Activated naive CD8-positive, alpha-beta T cell treated with anti-CD3 and anti-CD28 coated beads for 36 hours (primary cell): ENCODE results near the gene CFAP20DC. TPM values are rescaled to one million over a fixed set of nuclear protein-coding genes. Genes with fewer than 3 reads are reported as not detected.
"Not testable (repeated sequence)": the region's sequence is repeated elsewhere in the genome, so short reads cannot be mapped to it uniquely, and the experiment has no call there.

Experiments
- DNase-seq: peaks from one replicate; pipeline ENCODE4 v3.0.0; 2021
- H3K27ac Mint-ChIP-seq: one replicate; pipeline ENCODE4 v1.8.0; 2022; ENCODE audit warnings: mild to moderate bottlenecking, moderate library complexity, mixed read lengths
- H3K27me3 Mint-ChIP-seq: one replicate; pipeline ENCODE4 v1.8.0; 2022; ENCODE audit warnings: mild to moderate bottlenecking, mixed read lengths
- H3K36me3 Mint-ChIP-seq: one replicate; pipeline ENCODE4 v1.8.0; 2021; ENCODE audit warnings: mild to moderate bottlenecking, mixed read lengths
- H3K4me1 Mint-ChIP-seq: one replicate; pipeline ENCODE4 v1.8.0; 2021; ENCODE audit warnings: mixed read lengths
- H3K4me3 Mint-ChIP-seq: one replicate; pipeline ENCODE4 v1.8.0; 2022; ENCODE audit warnings: mild to moderate bottlenecking, moderate library complexity, mixed read lengths
- H3K9me3 Mint-ChIP-seq: one replicate; pipeline ENCODE4 v1.8.0; 2022; ENCODE audit warnings: mixed read lengths
- total RNA-seq, 2 experiments: library from RNA; stranded (reverse); gene quantifications; one replicate each; pipeline ENCODE4 v1.2.3, GENCODE V29; 2021

Gene CFAP20DC
- total RNA-seq, 2 experiments from 2014 or later, result 1.6 to 2.4 TPM

- Mint-ChIP-seq H3K4me1 (peaks cover 2% of the 10 kb centered on the region), H3K4me3 (no peak overlapping the region), H3K27ac (no peak overlapping the region)
These were observed 6.9 kb upstream of the CFAP20DC start for GRCh38 chr3:59056706-59057105.

DNA sequence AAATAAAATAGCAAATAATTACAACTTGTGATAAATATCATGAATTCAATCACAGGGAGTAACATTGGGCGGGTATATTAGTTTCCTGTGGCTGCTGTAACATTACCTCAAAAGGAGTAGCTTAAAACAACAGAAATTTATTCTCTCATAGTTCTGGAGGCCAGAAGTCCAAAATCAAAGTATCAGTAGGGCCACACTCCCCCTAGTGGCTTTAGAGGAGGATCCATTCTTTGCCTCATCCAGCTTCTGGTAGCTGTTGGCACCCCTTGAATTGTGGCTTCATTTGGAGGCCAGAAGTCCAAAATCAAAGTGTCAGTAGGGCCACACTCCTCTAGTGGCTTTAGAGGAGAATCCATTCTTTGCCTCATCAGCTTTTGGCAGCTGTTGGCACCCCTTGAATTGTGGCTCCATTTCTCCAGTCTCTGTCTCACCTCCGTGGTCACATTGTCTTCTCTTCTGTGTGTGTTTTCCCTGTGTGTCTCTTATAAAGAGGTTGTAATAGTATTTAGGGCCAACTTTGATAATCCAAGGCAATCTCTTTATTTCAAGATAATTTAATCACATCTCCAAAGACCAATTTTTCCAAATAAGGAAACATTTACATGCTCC lies 3.1 kb upstream of the CFAP20DC start:
- DNase-seq, result no peak
- no peak overlapping the region for H3K4me3 Mint-ChIP-seq
- peaks cover 11% of the 10 kb centered on the region for H3K4me1 Mint-ChIP-seq
- no peaks in the 10 kb centered on the region for H3K9me3 Mint-ChIP-seq
- H3K36me3 Mint-ChIP-seq, result no peaks in the 10 kb centered on the region
- H3K27ac Mint-ChIP-seq, result no peak overlapping the region
- no peaks in the 10 kb centered on the region for H3K27me3 Mint-ChIP-seq

More at GRCh38 chr3:59056706-59057105, 6.9 kb upstream of the CFAP20DC start:
- no peak for DNase-seq
- Mint-ChIP-seq H3K27me3 (peaks cover 11% of the 10 kb centered on the region), H3K36me3 (no peaks in the 10 kb centered on the region), H3K9me3 (no peaks in the 10 kb centered on the region)

DNA sequence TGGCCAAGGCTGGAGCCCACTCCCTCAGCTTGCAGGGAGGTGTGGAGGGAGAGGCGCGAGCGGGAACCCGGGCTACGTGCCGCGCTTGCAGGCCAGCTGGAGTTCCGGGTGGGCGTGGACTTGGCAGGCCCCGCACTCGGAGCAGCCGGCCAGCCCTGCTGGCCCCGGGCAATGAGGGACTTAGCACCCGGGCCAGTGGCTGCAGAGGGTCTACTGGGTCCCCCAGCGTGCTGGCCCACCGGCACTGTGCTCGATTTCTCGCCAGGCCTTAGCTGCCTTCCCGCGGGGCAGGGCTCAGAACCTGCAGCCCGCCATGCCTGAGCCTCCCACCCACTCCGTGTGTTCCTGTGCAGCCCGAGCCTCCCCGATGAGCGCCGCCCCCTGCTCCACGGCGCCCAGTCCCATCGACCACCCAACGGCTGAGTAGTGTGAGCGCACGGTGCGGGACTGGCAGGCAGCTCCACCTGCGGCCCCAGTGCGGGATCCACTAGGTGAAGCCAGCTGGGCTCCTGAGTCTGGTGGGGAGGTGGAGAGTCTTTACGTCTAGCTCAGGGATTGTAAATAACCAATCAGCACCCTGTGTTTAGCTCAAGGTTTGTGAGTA lies 1.1 kb upstream of the CFAP20DC start:
- H3K36me3 Mint-ChIP-seq, DNase-seq, H3K4me3 Mint-ChIP-seq, H3K27ac Mint-ChIP-seq, H3K4me1 Mint-ChIP-seq, H3K9me3 Mint-ChIP-seq, H3K27me3 Mint-ChIP-seq: not testable (repeated sequence)

DNA sequence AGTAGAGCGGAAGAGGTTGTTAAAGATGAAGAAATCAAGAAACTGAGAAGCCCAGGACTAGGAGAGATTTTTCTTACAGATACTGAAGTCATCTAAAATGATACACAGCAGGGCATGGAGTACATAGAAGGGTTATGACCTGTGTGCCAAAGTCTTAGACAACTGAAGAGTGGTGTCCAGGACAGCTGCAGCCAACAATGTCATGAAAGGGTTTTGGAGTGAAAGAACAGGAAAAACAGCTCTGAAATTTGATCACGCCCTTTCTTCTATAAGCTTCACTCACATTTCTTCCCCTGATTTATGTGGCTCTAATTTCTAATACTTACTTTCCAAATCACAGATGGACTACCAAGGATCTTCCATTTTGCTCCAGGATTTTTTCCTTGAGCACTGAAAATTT lies 3.0 kb downstream of the CFAP20DC start:
- DNase-seq, result no peak
- Mint-ChIP-seq H3K27ac (no peak overlapping the region), H3K9me3 (no peaks in the 10 kb centered on the region), H3K4me1 (peaks cover 9% of the 10 kb centered on the region), H3K27me3 (no peaks in the 10 kb centered on the region), H3K36me3 (no peaks in the 10 kb centered on the region), H3K4me3 (no peak overlapping the region)

- no peaks in the 10 kb centered on the region for H3K9me3 Mint-ChIP-seq
- no peaks in the 10 kb centered on the region for H3K4me1 Mint-ChIP-seq
- no peak overlapping the region for H3K4me3 Mint-ChIP-seq
- H3K27ac Mint-ChIP-seq, result no peak overlapping the region
- no peaks in the 10 kb centered on the region for H3K27me3 Mint-ChIP-seq
- no peaks in the 10 kb centered on the region for H3K36me3 Mint-ChIP-seq
- DNase-seq, result no peak
These were observed 6.4 kb downstream of the CFAP20DC start for GRCh38 chr3:59043391-59043790.

GRCh38 chr3:59040902-59041301 lies 8.9 kb downstream of the CFAP20DC start:
- DNase-seq, result no peak
- Mint-ChIP-seq H3K4me3 (no peak overlapping the region), H3K27me3 (no peaks in the 10 kb centered on the region), H3K27ac (no peak overlapping the region), H3K4me1 (no peaks in the 10 kb centered on the region), H3K36me3 (no peaks in the 10 kb centered on the region), H3K9me3 (no peaks in the 10 kb centered on the region)

- Mint-ChIP-seq H3K9me3 (no peaks in the 10 kb centered on the region), H3K4me1 (peaks cover 3% of the 10 kb centered on the region), H3K4me3 (no peak overlapping the region), H3K36me3 (no peaks in the 10 kb centered on the region), H3K27me3 (peaks cover 13% of the 10 kb centered on the region), H3K27ac (no peak overlapping the region)
- DNase-seq, result no peak
These were observed 22.2 kb downstream of the CFAP20DC start for GRCh38 chr3:59027607-59028006.

DNA sequence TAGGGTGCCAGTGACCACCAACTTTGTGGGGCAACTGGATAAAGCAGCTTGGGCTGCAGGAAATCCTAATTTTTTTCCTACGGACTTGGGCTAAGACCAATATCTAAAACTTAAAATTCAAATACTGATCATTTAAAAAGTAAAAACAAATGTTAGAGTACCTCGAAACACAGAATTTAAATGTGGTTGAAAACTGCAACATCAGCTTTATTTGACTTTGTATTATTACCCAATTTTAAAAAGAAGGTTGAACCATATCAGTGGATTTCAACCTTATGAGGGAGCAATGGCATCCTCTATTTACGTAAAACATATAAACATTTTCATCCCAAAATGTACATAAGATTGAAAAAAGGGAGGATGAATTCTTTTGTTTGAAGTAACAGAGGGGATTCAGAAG lies 26.2 kb downstream of the CFAP20DC start:
- H3K27me3 Mint-ChIP-seq, result peaks cover 18% of the 10 kb centered on the region
- no peaks in the 10 kb centered on the region for H3K9me3 Mint-ChIP-seq
- no peak overlapping the region for H3K4me3 Mint-ChIP-seq
- no peak for DNase-seq
- no peaks in the 10 kb centered on the region for H3K36me3 Mint-ChIP-seq
- no peak overlapping the region for H3K27ac Mint-ChIP-seq
- peaks cover 3% of the 10 kb centered on the region for H3K4me1 Mint-ChIP-seq

- Mint-ChIP-seq H3K27ac (no peak overlapping the region), H3K27me3 (peaks cover 5% of the 10 kb centered on the region), H3K4me3 (no peak overlapping the region), H3K4me1 (no peaks in the 10 kb centered on the region), H3K36me3 (no peaks in the 10 kb centered on the region), H3K9me3 (no peaks in the 10 kb centered on the region)
- DNase-seq, result no peak
These were observed 32.2 kb downstream of the CFAP20DC start for GRCh38 chr3:59017617-59017984.

GRCh38 chr3:59016930-59017616 lies 32.8 kb downstream of the CFAP20DC start:
- no peak overlapping the region for H3K4me3 Mint-ChIP-seq

DNA sequence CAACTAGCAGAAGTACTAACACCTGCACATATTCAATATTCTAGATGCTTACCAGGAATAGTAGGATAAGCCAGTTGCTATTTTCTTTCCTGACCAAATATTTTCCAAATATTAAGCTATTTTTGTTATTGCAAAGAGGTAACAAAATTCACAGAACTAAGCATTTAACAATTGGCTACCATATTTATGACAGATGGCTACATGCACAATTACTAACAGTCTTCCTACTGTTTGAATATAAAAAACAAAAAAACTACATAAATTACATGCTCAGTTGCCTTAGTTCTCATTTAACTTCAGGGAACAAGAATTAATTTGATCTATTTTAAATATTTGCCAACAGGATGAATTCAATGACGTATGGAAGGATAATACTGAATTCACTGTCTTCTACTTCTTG lies 36.2 kb downstream of the CFAP20DC start:
- Mint-ChIP-seq H3K4me1 (no peaks in the 10 kb centered on the region), H3K27ac (no peak overlapping the region), H3K27me3 (no peaks in the 10 kb centered on the region)

More at GRCh38 chr3:59016930-59017616, 32.8 kb downstream of the CFAP20DC start:
- H3K9me3 Mint-ChIP-seq, result no peaks in the 10 kb centered on the region
- H3K36me3 Mint-ChIP-seq, result no peaks in the 10 kb centered on the region
- no peaks in the 10 kb centered on the region for H3K4me1 Mint-ChIP-seq
- H3K27me3 Mint-ChIP-seq, result peaks cover 5% of the 10 kb centered on the region
- DNase-seq, result no peak
- no peak overlapping the region for H3K27ac Mint-ChIP-seq

GRCh38 chr3:59006634-59007517 lies 42.9 kb downstream of the CFAP20DC start:
- DNase-seq, result no peak
- Mint-ChIP-seq H3K9me3 (peaks cover 2% of the 10 kb centered on the region), H3K4me1 (no peaks in the 10 kb centered on the region), H3K4me3 (no peak overlapping the region), H3K27ac (no peak overlapping the region), H3K36me3 (no peaks in the 10 kb centered on the region), H3K27me3 (peaks cover 6% of the 10 kb centered on the region)

More for the DNA sequence above, 36.2 kb downstream of the CFAP20DC start:
- no peak overlapping the region for H3K4me3 Mint-ChIP-seq
- no peaks in the 10 kb centered on the region for H3K36me3 Mint-ChIP-seq
- no peak for DNase-seq
- H3K9me3 Mint-ChIP-seq, result peaks cover 2% of the 10 kb centered on the region

DNA sequence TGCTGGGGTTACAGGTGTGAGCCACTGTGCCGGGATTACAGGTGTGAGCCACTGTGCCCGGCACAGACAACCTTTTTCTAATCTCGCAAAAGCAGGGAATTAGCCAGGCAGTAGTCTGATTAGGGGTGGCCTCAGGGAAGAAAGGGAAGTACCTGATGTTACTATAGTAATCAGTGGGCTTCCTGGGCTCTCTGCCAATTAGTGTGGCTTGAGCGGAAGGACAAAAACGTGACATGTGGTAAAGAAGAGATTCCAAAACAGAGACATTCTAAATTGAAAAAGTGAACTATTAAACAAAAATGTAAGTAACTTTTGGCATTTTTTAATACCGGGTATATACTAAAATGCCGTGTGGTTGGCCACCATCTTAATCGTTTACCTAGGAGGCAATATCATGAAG lies 48.1 kb downstream of the CFAP20DC start:
- Mint-ChIP-seq H3K4me1 (peaks cover 2% of the 10 kb centered on the region), H3K9me3 (no peaks in the 10 kb centered on the region), H3K4me3 (no peak overlapping the region), H3K27ac (no peak overlapping the region), H3K27me3 (peaks cover 10% of the 10 kb centered on the region), H3K36me3 (no peaks in the 10 kb centered on the region)
- no peak for DNase-seq

GRCh38 chr3:58999774-59000160 lies 50.1 kb downstream of the CFAP20DC start:
- no peaks in the 10 kb centered on the region for H3K9me3 Mint-ChIP-seq
- no peak overlapping the region for H3K27ac Mint-ChIP-seq
- no peak overlapping the region for H3K4me3 Mint-ChIP-seq
- no peaks in the 10 kb centered on the region for H3K36me3 Mint-ChIP-seq
- H3K27me3 Mint-ChIP-seq, result peaks cover 10% of the 10 kb centered on the region
- peaks cover 2% of the 10 kb centered on the region for H3K4me1 Mint-ChIP-seq
- DNase-seq, result no peak

- Mint-ChIP-seq H3K4me1 (peaks cover 4% of the 10 kb centered on the region), H3K9me3 (no peaks in the 10 kb centered on the region), H3K27ac (no peak overlapping the region), H3K36me3 (no peaks in the 10 kb centered on the region), H3K27me3 (peaks cover 10% of the 10 kb centered on the region), H3K4me3 (no peak overlapping the region)
- DNase-seq, result no peak
These were observed 50.6 kb downstream of the CFAP20DC start for GRCh38 chr3:58999134-58999773.
